Measurements from ENCODE around the gene SIDT2.

DNA sequence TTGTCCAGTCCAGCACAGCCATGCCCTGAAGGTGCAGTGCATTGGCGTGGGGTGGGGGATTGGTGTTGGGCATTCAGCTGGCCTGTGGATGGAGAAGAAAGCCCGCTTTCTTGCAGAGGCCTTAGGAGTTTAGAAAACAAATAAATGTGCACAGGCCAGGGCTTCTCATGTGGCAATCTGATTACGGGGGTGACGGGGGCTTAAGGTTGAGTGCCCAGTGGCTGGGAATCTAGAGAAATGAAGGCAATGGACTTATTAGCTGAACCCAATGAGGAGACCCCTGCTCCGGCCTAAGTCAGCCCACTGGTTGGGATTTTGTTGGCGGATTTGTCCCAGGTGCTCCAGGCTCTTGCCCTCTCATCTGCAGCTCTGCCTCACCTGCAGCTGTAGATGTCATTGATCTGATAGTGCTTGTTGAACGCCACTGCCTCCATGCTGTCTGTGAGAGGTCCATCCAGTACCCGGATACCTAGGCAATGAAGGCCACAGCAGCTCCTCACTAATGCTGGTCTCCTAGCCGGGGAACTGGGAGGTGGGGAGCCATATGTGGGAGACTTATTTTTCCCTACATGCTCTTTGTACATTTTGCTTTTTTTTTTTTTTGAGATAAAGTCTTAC lies 47.1 kb downstream of the SIDT2 start:
- no peak for TF ChIP-seq CTCF (IDR thresholded peaks at IDR 0.05)
- TF ChIP-seq, protein P1, sequence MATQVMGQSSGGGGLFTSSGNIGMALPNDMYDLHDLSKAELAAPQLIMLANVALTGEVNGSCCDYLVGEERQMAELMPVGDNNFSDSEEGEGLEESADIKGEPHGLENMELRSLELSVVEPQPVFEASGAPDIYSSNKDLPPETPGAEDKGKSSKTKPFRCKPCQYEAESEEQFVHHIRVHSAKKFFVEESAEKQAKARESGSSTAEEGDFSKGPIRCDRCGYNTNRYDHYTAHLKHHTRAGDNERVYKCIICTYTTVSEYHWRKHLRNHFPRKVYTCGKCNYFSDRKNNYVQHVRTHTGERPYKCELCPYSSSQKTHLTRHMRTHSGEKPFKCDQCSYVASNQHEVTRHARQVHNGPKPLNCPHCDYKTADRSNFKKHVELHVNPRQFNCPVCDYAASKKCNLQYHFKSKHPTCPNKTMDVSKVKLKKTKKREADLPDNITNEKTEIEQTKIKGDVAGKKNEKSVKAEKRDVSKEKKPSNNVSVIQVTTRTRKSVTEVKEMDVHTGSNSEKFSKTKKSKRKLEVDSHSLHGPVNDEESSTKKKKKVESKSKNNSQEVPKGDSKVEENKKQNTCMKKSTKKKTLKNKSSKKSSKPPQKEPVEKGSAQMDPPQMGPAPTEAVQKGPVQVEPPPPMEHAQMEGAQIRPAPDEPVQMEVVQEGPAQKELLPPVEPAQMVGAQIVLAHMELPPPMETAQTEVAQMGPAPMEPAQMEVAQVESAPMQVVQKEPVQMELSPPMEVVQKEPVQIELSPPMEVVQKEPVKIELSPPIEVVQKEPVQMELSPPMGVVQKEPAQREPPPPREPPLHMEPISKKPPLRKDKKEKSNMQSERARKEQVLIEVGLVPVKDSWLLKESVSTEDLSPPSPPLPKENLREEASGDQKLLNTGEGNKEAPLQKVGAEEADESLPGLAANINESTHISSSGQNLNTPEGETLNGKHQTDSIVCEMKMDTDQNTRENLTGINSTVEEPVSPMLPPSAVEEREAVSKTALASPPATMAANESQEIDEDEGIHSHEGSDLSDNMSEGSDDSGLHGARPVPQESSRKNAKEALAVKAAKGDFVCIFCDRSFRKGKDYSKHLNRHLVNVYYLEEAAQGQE (IDR thresholded peaks at IDR 0.05; ENCODE audit: insufficient read depth in 1 of 2, low read depth in 2 of 2, low read length in 1 of 2) = no peak

All from Panc1 (cell line).